HCT116 (cell line): Measurements from ENCODE around the gene FAM136A. TPM values are rescaled to one million over a fixed set of nuclear protein-coding genes. Genes with fewer than 3 reads are reported as not detected.

Source experiments
- ATAC-seq: fragments of 200-7000 bp; cut with Tn5 transposase; 2 replicates; pipeline ENCODE4 v1.9.1; 2020; ENCODE audit warnings: mild to moderate bottlenecking, moderate library complexity
- BruUV-seq: library from RNA; stranded (reverse); fragments of 400-500 nt; replicated peaks from 2 replicates; lab custom pipeline; 2021; lab: Mats Ljungman, UMichigan
- CTCF ChIA-PET: fragments of 300-600 bp; sonication (Branson Sonifier 250); formaldehyde crosslinking; loops from one replicate; lab custom pipeline; 2021; ENCODE audit warnings: antibody characterized with exemption; lab: Charles Lee
- POLR2A ChIA-PET: fragments of 300-600, 350-600 bp; sonication (Branson Sonifier 250); formaldehyde crosslinking; loops from one replicate; lab custom pipeline; 2021; ENCODE audit warnings: antibody characterized with exemption; lab: Charles Lee
- RAD21 ChIA-PET, 2 experiments: fragments of 300-600 bp; sonication (Branson Sonifier 250); formaldehyde crosslinking; loops; one replicate each; lab custom pipeline; 2023; ENCODE audit warnings: low total read pairs in 2 of 2; ENCODE audit not compliant: uncharacterized antibody in 2 of 2, unreplicated experiment in 2 of 2, low non-redundant PET in 1 of 2; lab: Charles Lee
- DNase-seq: peaks from one replicate; pipeline ENCODE4 v3.0.0-alpha.2; 2010; ENCODE audit warnings: low read depth, low spot score
- H2AFZ ChIP-seq: fragments of 200-600 bp; shearing (Covaris generic), sonication (generic); 2 replicates; pipeline ENCODE4 v1.6.1; 2017; ENCODE audit warnings: low read depth, mixed run types, mixed read lengths, antibody characterized with exemption, low read length; ENCODE audit not compliant: poor library complexity, severe bottlenecking
- H3K27ac ChIP-seq: 2 replicates; pipeline ENCODE4 v1.5.1; 2012; ENCODE audit warnings: low read depth, low read length
- H3K27me3 ChIP-seq: fragments of 200-600 bp; sonication (generic); 2 replicates; pipeline ENCODE4 v1.6.1; 2016; ENCODE audit warnings: mixed run types, low read length, mixed read lengths; ENCODE audit not compliant: insufficient read depth
- H3K36me3 ChIP-seq, 2 experiments: fragments of 200-500 bp in 1 of 2; fragments of 200-600 bp in 1 of 2; sonication (Bioruptor generic) in 1 of 2; sonication (generic) in 1 of 2; 2 replicates each; pipeline versions ENCODE4 v1.5.1 to v1.6.1; 2014 to 2016; ENCODE audit warnings: low read length in 2 of 2, inconsistent platforms in 1 of 2, mixed read lengths in 1 of 2, mixed run types in 1 of 2; ENCODE audit not compliant: insufficient read depth in 2 of 2, control insufficient read depth in 1 of 2
- H3K4me1 ChIP-seq, 2 experiments: fragments of 200-600 bp in 1 of 2; sonication (generic) in 1 of 2; 2 replicates each; pipeline versions ENCODE4 v1.5.1 to v1.6.1; 2012 to 2017; ENCODE audit warnings: low read length in 2 of 2, inconsistent platforms in 1 of 2, mild to moderate bottlenecking in 1 of 2, mixed read lengths in 1 of 2, mixed run types in 1 of 2, moderate library complexity in 1 of 2; ENCODE audit not compliant: insufficient read depth in 2 of 2, control insufficient read depth in 1 of 2
- H3K4me2 ChIP-seq: fragments of 200-600 bp; sonication (generic); 2 replicates; pipeline ENCODE4 v1.6.1; 2017; ENCODE audit warnings: mixed run types, low read length, mixed read lengths
- H3K4me3 ChIP-seq, 2 experiments: fragments of 200-600 bp in 1 of 2; sonication (generic) in 1 of 2; replicated peaks in 1 of 2; 2 replicates each; pipeline ENCODE4 v1.5.1; 2011 to 2016; ENCODE audit warnings: low read length in 2 of 2, control low read depth in 1 of 2, low read depth in 1 of 2, mild to moderate bottlenecking in 1 of 2, mixed read lengths in 1 of 2, mixed run types in 1 of 2
- H3K79me2 ChIP-seq: fragments of 200-600 bp; sonication (generic); 2 replicates; pipeline ENCODE4 v1.6.1; 2017; ENCODE audit warnings: mild to moderate bottlenecking, mixed run types, low read length, moderate library complexity, mixed read lengths; ENCODE audit not compliant: insufficient read depth
- H3K9ac ChIP-seq: fragments of 200-600 bp; sonication (generic); 2 replicates; pipeline ENCODE4 v1.6.1; 2016; ENCODE audit warnings: low read length, mixed read lengths
- H3K9me2 ChIP-seq: fragments of 200-600 bp; sonication (generic), shearing (Covaris generic); 2 replicates; pipeline ENCODE4 v1.6.1; 2017; ENCODE audit warnings: mixed run types, mild to moderate bottlenecking, moderate library complexity; ENCODE audit not compliant: insufficient read depth
- H3K9me3 ChIP-seq, 2 experiments: fragments of 200-500 bp in 1 of 2; fragments of 200-600 bp in 1 of 2; sonication (Bioruptor generic) in 1 of 2; sonication (generic) in 1 of 2; 2 replicates each; pipeline ENCODE4 v1.6.1; 2014 to 2017; ENCODE audit warnings: low read length in 2 of 2, mixed read lengths in 2 of 2, inconsistent platforms in 1 of 2, low read depth in 1 of 2, mild to moderate bottlenecking in 1 of 2, mixed run types in 1 of 2, moderate library complexity in 1 of 2; ENCODE audit not compliant: control insufficient read depth in 1 of 2, insufficient read depth in 1 of 2
- H4K20me1 ChIP-seq: fragments of 200-600 bp; sonication (generic), shearing (Covaris generic); 2 replicates; pipeline ENCODE4 v1.6.1; 2017; ENCODE audit warnings: mixed run types, mild to moderate bottlenecking, moderate library complexity; ENCODE audit not compliant: insufficient read depth
- CEBPB ChIP-seq: IDR thresholded peaks from 2 replicates; pipeline ENCODE4 v1.6.1; 2012; ENCODE audit warnings: low read depth
- EGR1 ChIP-seq: IDR thresholded peaks from 2 replicates; pipeline ENCODE4 v1.6.1; 2012; ENCODE audit warnings: low read depth
- EZH2phosphoT487 ChIP-seq: fragments of 200-600 bp; IDR thresholded peaks from 2 replicates; pipeline ENCODE4 v1.6.1; 2018; ENCODE audit warnings: antibody characterized with exemption, borderline replicate concordance
- MAX ChIP-seq: IDR thresholded peaks from 2 replicates; pipeline ENCODE4 v1.6.1; 2012
- POLR2A ChIP-seq: IDR thresholded peaks from 2 replicates; pipeline ENCODE4 v1.7.0; 2011; ENCODE audit warnings: borderline replicate concordance; ENCODE audit not compliant: insufficient read depth, insufficient read length; ENCODE audit errors: extremely low read depth
- REST ChIP-seq: IDR thresholded peaks from 2 replicates; pipeline ENCODE4 v1.6.1; 2012; ENCODE audit warnings: low read depth
- SP1 ChIP-seq: IDR thresholded peaks from 2 replicates; pipeline ENCODE4 v1.6.1; 2012; ENCODE audit warnings: low read depth
- SRF ChIP-seq: IDR thresholded peaks from 2 replicates; pipeline ENCODE4 v1.6.1; 2012; ENCODE audit warnings: low read depth
- intact Hi-C: fragments of 100-400 bp; cut with micrococcal nuclease; formaldehyde crosslinking; loops from 2 replicates; pipeline ENCODE4 v1.10.0; 2022
- total RNA-seq: library from RNA; stranded (reverse); gene quantifications from one replicate; pipeline ENCODE4 v1.2.1, GENCODE V29; 2021; ENCODE audit not compliant: unreplicated experiment

FAM136A gene
- total RNA-seq, 1 experiment from 2014 or later, result 83.0 TPM

GRCh38 chr2:70258532-70258875 is 43.4 kb downstream of the FAM136A start (continued):
- TF ChIP-seq POLR2A (no peak), SRF (no peak)
- TF ChIP-seq, all 23 proteins: peak for 0

DNA sequence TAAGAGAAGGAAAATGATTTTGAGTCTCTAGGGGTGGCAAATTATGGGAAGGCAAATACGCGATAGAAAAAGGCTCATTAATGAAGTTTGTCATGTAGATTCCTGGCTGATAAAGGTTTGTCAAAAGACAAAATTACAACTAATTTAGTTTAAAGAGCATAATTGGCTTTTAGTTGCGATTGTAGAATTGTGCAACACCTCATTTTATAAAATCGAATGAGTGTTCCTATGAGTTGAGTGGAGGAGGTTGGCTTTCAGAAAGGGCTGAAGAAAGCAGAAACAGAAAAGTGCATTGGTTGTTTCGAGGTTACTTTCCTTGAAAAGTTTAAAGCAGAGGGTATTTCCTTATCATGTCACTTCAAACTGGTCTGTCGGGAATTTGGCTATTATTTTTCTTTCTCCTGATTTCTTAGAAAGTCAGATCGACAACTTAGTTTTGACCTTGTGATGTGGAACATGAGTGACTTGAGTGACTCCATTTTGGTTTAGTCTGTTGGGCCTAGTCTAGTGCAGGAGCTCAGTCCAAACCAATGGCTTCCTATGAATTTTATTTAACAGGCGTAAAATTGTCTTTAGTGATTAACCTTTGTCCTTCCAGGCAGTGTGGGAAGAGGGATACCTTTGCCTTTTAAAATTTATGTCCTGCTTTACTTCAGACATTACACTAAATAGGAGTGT is 46.1 kb downstream of the FAM136A start:
- ChIA-PET POLR2A (interaction anchor here (1.4 kb wide), 1 partner anchor 65 kb away, joined by 3 read pairs; the partner anchor contains the start of gene C2orf42), CTCF (no interaction called here), RAD21 (no interaction called here)
- H3K27me3 ChIP-seq, result no peaks in the 10 kb centered on the region
- intact Hi-C loops, result no loop called here
- H3K4me1 ChIP-seq, result peaks cover 10 to 21% of the 10 kb centered on the region in 2 experiments; a peak in 3 of 4 replicates
- H4K20me1 ChIP-seq, result no peaks in the 10 kb centered on the region
- peaks cover 0 to 4% of the 10 kb centered on the region in 2 experiments; a peak in 1 of 4 replicates for H3K36me3 ChIP-seq
- peaks cover 3% of the 10 kb centered on the region; the same call in 1 of the 2 replicates for H3K79me2 ChIP-seq
- H3K9me2 ChIP-seq, result no peaks in the 10 kb centered on the region
- BruUV-seq, result no TSS peak
- ATAC-seq, result no peak
- no peak overlapping the region for H3K4me3 ChIP-seq
- DNase-seq, result no peak
- no peaks in the 10 kb centered on the region for H3K9me3 ChIP-seq
- TF ChIP-seq EZH2phosphoT487, result no peak
- TF ChIP-seq SRF, result no peak
- no peak overlapping the region for H3K27ac ChIP-seq
- no peak overlapping the region for H2AFZ ChIP-seq
- H3K4me2 ChIP-seq, result no peak overlapping the region
- H3K9ac ChIP-seq, result no peak overlapping the region

DNA sequence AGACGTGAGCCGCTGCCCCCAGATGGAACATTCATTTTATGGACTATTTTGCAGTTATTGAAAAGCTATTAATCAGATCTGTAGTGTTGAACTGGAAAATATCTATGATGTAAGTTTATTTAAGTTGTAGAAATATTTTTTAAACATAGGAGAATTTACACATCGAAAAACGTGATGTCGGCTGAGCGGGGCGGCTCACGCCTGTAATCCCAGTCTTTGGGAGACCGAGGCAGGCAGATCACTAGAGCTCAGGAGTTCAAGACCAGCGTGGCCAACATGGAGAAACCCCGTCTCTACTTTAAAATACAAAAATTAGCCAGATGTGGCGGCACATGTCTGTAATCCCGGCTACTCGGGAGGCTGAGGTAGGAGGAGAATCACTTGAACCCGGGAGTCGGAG is 51.4 kb downstream of the FAM136A start:
- intact Hi-C loops, result no loop called here
- H3K27ac ChIP-seq, result no peak overlapping the region
- H3K9me3 ChIP-seq, result no peaks in the 10 kb centered on the region
- H3K36me3 ChIP-seq, result no peaks in the 10 kb centered on the region
- ATAC-seq (no peak), DNase-seq (no peak)
- ChIA-PET POLR2A (no interaction called here), CTCF (interaction anchor here (1.1 kb wide), 1 partner anchor 7 kb away, joined by 3 read pairs; the partner anchor contains the start of gene PCYOX1), RAD21 (no interaction called here)
- no peak overlapping the region for H3K4me3 ChIP-seq
- no TSS peak for BruUV-seq
- H3K27me3 ChIP-seq, result no peaks in the 10 kb centered on the region
- H3K4me1 ChIP-seq, result peaks cover 10 to 27% of the 10 kb centered on the region in 2 experiments; a peak in 3 of 4 replicates
- H4K20me1 ChIP-seq, result no peaks in the 10 kb centered on the region
- peaks cover 30% of the 10 kb centered on the region for H3K79me2 ChIP-seq
- TF ChIP-seq REST (no peak), SP1 (no peak), EGR1 (no peak), CEBPB (no peak), MAX (no peak)
- no peaks in the 10 kb centered on the region for H3K9me2 ChIP-seq
- H3K4me2 ChIP-seq, result no peak overlapping the region
- H3K9ac ChIP-seq, result no peak overlapping the region
- no peak overlapping the region for H2AFZ ChIP-seq
